NCI-H1436 (cell line): ENCODE data around the gene BARHL1.

ENCODE experiments used
- DNase-seq: peaks from one replicate; lab custom pipeline; 2025; lab: John Stamatoyannopoulos, UW

BARHL1 gene

GRCh38 chr9:132587592-132587955, 5.2 kb downstream of the BARHL1 start:
- no peak for DNase-seq

- no peak for DNase-seq
Observed at GRCh38 chr9:132588098-132588497, 5.7 kb downstream of the BARHL1 start.

GRCh38 chr9:132588501-132589147, 6.2 kb downstream of the BARHL1 start:
- DNase-seq = no peak

- no peak for DNase-seq
Observed at GRCh38 chr9:132589148-132590036, 7.0 kb downstream of the BARHL1 start.

GRCh38 chr9:132590037-132590317, 7.6 kb downstream of the BARHL1 start:
- no peak for DNase-seq

GRCh38 chr9:132590318-132591182, 8.1 kb downstream of the BARHL1 start:
- DNase-seq = no peak

GRCh38 chr9:132591244-132591643, 8.8 kb downstream of the BARHL1 start:
- no peak for DNase-seq

GRCh38 chr9:132591751-132592314, 9.4 kb downstream of the BARHL1 start:
- no peak for DNase-seq

- no peak for DNase-seq
Observed at GRCh38 chr9:132592451-132592850, 10.0 kb downstream of the BARHL1 start.

GRCh38 chr9:132594412-132594811, 12.0 kb downstream of the BARHL1 start:
- DNase-seq = no peak

GRCh38 chr9:132595319-132595718, 12.9 kb downstream of the BARHL1 start:
- DNase-seq = no peak

- DNase-seq = no peak
Observed at GRCh38 chr9:132596200-132596599, 13.8 kb downstream of the BARHL1 start.

- no peak for DNase-seq
Observed at GRCh38 chr9:132597073-132597775, 14.8 kb downstream of the BARHL1 start.

GRCh38 chr9:132600326-132600984, 18.0 kb downstream of the BARHL1 start:
- DNase-seq = no peak

GRCh38 chr9:132602207-132602606, 19.8 kb downstream of the BARHL1 start:
- no peak for DNase-seq

- no peak for DNase-seq
Observed at GRCh38 chr9:132605387-132605786, 23.0 kb downstream of the BARHL1 start.

GRCh38 chr9:132606066-132606465, 23.7 kb downstream of the BARHL1 start:
- DNase-seq = no peak

- DNase-seq = no peak
Observed at GRCh38 chr9:132609184-132609583, 26.8 kb downstream of the BARHL1 start.

GRCh38 chr9:132609829-132610228, 27.4 kb downstream of the BARHL1 start:
- no peak for DNase-seq

- no peak for DNase-seq
Observed at GRCh38 chr9:132610661-132611060, 28.3 kb downstream of the BARHL1 start.

GRCh38 chr9:132614324-132614723, 31.9 kb downstream of the BARHL1 start:
- DNase-seq = no peak
